C4-2B (cell line): Measurements from ENCODE around the gene WFIKKN2.

Experiments
- ZFX ChIP-seq: fragments of 450-650 bp; IDR thresholded peaks from 2 replicates; pipeline ENCODE4 v1.6.1; 2017
- TF ChIP-seq, protein P1 (sequence below): fragments of 450-650 bp; conservative IDR thresholded peaks from 2 replicates; pipeline ENCODE4 v1.5.1; 2017; ENCODE audit warnings: mild to moderate bottlenecking

- TF ChIP-seq, protein P1, sequence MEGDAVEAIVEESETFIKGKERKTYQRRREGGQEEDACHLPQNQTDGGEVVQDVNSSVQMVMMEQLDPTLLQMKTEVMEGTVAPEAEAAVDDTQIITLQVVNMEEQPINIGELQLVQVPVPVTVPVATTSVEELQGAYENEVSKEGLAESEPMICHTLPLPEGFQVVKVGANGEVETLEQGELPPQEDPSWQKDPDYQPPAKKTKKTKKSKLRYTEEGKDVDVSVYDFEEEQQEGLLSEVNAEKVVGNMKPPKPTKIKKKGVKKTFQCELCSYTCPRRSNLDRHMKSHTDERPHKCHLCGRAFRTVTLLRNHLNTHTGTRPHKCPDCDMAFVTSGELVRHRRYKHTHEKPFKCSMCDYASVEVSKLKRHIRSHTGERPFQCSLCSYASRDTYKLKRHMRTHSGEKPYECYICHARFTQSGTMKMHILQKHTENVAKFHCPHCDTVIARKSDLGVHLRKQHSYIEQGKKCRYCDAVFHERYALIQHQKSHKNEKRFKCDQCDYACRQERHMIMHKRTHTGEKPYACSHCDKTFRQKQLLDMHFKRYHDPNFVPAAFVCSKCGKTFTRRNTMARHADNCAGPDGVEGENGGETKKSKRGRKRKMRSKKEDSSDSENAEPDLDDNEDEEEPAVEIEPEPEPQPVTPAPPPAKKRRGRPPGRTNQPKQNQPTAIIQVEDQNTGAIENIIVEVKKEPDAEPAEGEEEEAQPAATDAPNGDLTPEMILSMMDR = no peak
- no peak for TF ChIP-seq ZFX
Measured at GRCh38 chr17:50785946-50786570, 49.3 kb upstream of the WFIKKN2 start.
